Activated CD4-positive, alpha-beta T cell treated with anti-CD3 and anti-CD28 coated beads, Interleukin-2, amount 50 U/mL, for 16 hours (primary cell): ENCODE data around the gene TSHZ1.

Source experiments
- DNase-seq: peaks from one replicate; pipeline ENCODE4 v3.0.0-alpha.2; 2020

Gene TSHZ1

GRCh38 chr18:75319905-75320304, 109.3 kb downstream of the TSHZ1 start:
- DNase-seq, result no peak

- DNase-seq, result no peak
These were observed 109.9 kb downstream of the TSHZ1 start for GRCh38 chr18:75320506-75320905.

GRCh38 chr18:75321431-75321830, 110.8 kb downstream of the TSHZ1 start:
- DNase-seq, result no peak

- no peak for DNase-seq
These were observed 111.6 kb downstream of the TSHZ1 start for GRCh38 chr18:75322206-75322605.

- no peak for DNase-seq
These were observed 113.4 kb downstream of the TSHZ1 start for GRCh38 chr18:75323821-75324585.

GRCh38 chr18:75324686-75325257, 114.2 kb downstream of the TSHZ1 start:
- no peak for DNase-seq

- peak; percentile 2 for DNase-seq
These were observed 119.2 kb downstream of the TSHZ1 start for GRCh38 chr18:75329753-75330152.

GRCh38 chr18:75330308-75330707, 119.7 kb downstream of the TSHZ1 start:
- DNase-seq, result no peak

- no peak for DNase-seq
These were observed 124.3 kb downstream of the TSHZ1 start for GRCh38 chr18:75334869-75335268.

GRCh38 chr18:75335511-75335910, 124.9 kb downstream of the TSHZ1 start:
- no peak for DNase-seq

- no peak for DNase-seq
These were observed 126.2 kb downstream of the TSHZ1 start for GRCh38 chr18:75336767-75337166.

GRCh38 chr18:75337348-75337747, 126.8 kb downstream of the TSHZ1 start:
- DNase-seq, result no peak

- no peak for DNase-seq
These were observed 128.0 kb downstream of the TSHZ1 start for GRCh38 chr18:75338631-75339030.
